Activated CD8-positive, alpha-beta memory T cell treated with anti-CD3 and anti-CD28 coated beads for 24 hours (primary cell): ENCODE data around the gene UTP14A.
A peak's percentile ranks its signal among the peaks of the same experiment; 100 is the strongest.

Source experiments
- DNase-seq: peaks from one replicate; pipeline ENCODE4 v3.0.0-alpha.2; 2020

The UTP14A gene

GRCh38 chrX:129953881-129954280 lies 47.9 kb downstream of the UTP14A start:
- DNase-seq, result no peak

GRCh38 chrX:129954804-129955203 lies 48.8 kb downstream of the UTP14A start:
- no peak for DNase-seq

- DNase-seq, result no peak
These were observed 49.7 kb downstream of the UTP14A start for GRCh38 chrX:129955682-129956081.

- DNase-seq, result no peak
These were observed 50.2 kb downstream of the UTP14A start for GRCh38 chrX:129956145-129956544.

- DNase-seq, result no peak
These were observed 50.8 kb downstream of the UTP14A start for GRCh38 chrX:129956765-129957164.

- DNase-seq, result peak; percentile 78
These were observed 51.5 kb downstream of the UTP14A start for GRCh38 chrX:129957241-129958082.

GRCh38 chrX:129958083-129958465 lies 52.1 kb downstream of the UTP14A start:
- DNase-seq, result no peak

GRCh38 chrX:129958814-129959492 lies 53.0 kb downstream of the UTP14A start:
- no peak for DNase-seq

- no peak for DNase-seq
These were observed 53.5 kb downstream of the UTP14A start for GRCh38 chrX:129959493-129959832.

GRCh38 chrX:129961180-129962083 lies 55.5 kb downstream of the UTP14A start:
- peak; percentile 83 for DNase-seq

GRCh38 chrX:129963729-129964128 lies 57.8 kb downstream of the UTP14A start:
- no peak for DNase-seq

GRCh38 chrX:129965166-129965565 lies 59.2 kb downstream of the UTP14A start:
- no peak for DNase-seq

- DNase-seq, result no peak
These were observed 63.0 kb downstream of the UTP14A start for GRCh38 chrX:129968968-129969367.

GRCh38 chrX:129976441-129976840 lies 70.5 kb downstream of the UTP14A start:
- DNase-seq, result no peak
